ENCODE results near the gene AGAP1. TPM values are rescaled to one million over a fixed set of nuclear protein-coding genes. Genes with fewer than 3 reads are reported as not detected.

AGAP1 gene
- total RNA-seq, 1 experiment from 2014 or later, result 25.8 TPM

DNA sequence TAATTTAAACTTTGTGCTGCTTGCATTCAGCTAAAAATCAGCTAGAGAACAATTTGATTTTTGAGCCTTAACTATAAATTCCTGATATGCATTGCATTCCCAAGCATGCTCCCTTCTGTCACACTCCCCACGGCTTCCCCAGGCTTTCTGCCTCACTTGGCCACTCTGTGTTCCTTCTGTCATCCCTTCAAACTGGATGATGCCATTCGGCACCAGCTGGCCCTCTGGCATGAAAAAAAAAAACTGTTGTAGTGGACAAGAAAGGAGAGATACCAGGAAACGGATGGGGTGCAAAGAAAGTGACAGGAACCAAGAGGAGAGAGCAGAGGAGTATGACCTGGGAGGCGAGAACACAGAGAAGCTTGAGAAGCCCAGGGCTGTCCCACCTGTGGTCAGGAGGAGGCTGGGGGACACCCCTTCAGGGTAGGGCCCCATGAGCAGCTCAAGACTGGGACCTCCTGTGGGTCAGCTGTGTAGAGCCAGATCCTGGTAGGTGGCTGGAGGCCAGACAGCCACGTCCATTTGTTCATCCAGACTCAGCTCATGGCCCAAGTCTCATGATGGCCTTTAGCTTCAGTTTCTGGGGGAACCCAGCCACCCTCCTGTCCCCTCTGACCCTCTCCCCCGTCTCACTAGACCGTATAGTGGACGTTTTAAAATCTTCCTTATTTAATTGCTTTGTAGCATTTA is 462.6 kb downstream of the AGAP1 start:
- Histone ChIP-seq H2AK5ac (ENCODE audit: insufficient read length, low read length) (no peak overlapping the region), H3K4me2 (ENCODE audit: insufficient read depth, insufficient read length, low read length) (no peak overlapping the region), H3K9ac (ENCODE audit: extremely low read depth, insufficient read length, low read length) (no peak overlapping the region), H4K91ac (ENCODE audit: insufficient read length, low read depth, low read length) (no peak overlapping the region), H3K79me2 (ENCODE audit: insufficient read depth, low read length) (no peaks in the 10 kb centered on the region), H3K9me3 (ENCODE audit: control insufficient read depth, low read depth, low read length) (no peaks in the 10 kb centered on the region), H2AFZ (ENCODE audit: low read length) (no peak overlapping the region), H3K4ac (ENCODE audit: low read depth, low read length) (no peak overlapping the region), H4K20me1 (ENCODE audit: control insufficient read depth, insufficient read depth, insufficient read length) (no peaks in the 10 kb centered on the region), H3K23me2 (ENCODE audit: insufficient read length, low read depth, low read length, poor library complexity, severe bottlenecking) (peaks cover 3% of the 10 kb centered on the region), H3K18ac (ENCODE audit: insufficient read length, low read depth, low read length) (no peak overlapping the region), H2BK12ac (ENCODE audit: insufficient read length, low read depth, low read length) (no peak overlapping the region), H3T11ph (ENCODE audit: low read length) (no peak overlapping the region), H3K79me1 (ENCODE audit: insufficient read depth, low read depth, low read length, poor library complexity, severe bottlenecking) (no peaks in the 10 kb centered on the region), H3K23ac (ENCODE audit: insufficient read length, low read depth, low read length) (no peak overlapping the region), H2BK15ac (ENCODE audit: low read depth, low read length) (no peak overlapping the region), H2BK120ac (ENCODE audit: low read depth, low read length, poor library complexity, severe bottlenecking) (no peak overlapping the region), H2BK20ac (ENCODE audit: low read depth, low read length, poor library complexity, severe bottlenecking) (no peak overlapping the region), H3K27ac (ENCODE audit: insufficient read length, low read depth, low read length) (no peak overlapping the region), H3K27me3 (ENCODE audit: insufficient read depth, low read length) (no peaks in the 10 kb centered on the region), H4K8ac (replicated peaks; ENCODE audit: insufficient read length, low read depth, low read length) (no peak overlapping the region), H4K5ac (ENCODE audit: insufficient read length, low read depth, low read length) (no peak overlapping the region), H3K4me1 (ENCODE audit: insufficient read depth, low read length) (peaks cover 3% of the 10 kb centered on the region; the same call in 1 of the 2 replicates), H2BK5ac (ENCODE audit: insufficient read length, low read length) (no peak overlapping the region), H3K56ac (ENCODE audit: insufficient read length, low read depth, low read length) (no peak overlapping the region), H3K14ac (ENCODE audit: insufficient read depth, low read length) (no peak overlapping the region)
- TF ChIP-seq, protein P1, sequence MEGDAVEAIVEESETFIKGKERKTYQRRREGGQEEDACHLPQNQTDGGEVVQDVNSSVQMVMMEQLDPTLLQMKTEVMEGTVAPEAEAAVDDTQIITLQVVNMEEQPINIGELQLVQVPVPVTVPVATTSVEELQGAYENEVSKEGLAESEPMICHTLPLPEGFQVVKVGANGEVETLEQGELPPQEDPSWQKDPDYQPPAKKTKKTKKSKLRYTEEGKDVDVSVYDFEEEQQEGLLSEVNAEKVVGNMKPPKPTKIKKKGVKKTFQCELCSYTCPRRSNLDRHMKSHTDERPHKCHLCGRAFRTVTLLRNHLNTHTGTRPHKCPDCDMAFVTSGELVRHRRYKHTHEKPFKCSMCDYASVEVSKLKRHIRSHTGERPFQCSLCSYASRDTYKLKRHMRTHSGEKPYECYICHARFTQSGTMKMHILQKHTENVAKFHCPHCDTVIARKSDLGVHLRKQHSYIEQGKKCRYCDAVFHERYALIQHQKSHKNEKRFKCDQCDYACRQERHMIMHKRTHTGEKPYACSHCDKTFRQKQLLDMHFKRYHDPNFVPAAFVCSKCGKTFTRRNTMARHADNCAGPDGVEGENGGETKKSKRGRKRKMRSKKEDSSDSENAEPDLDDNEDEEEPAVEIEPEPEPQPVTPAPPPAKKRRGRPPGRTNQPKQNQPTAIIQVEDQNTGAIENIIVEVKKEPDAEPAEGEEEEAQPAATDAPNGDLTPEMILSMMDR (conservative IDR thresholded peaks at IDR 0.05), result no peak
- Mint-ChIP-seq H3K27me3 (ENCODE audit: low read depth) (no peaks in the 10 kb centered on the region), H3K9me3 (no peaks in the 10 kb centered on the region), H3K4me3 (no peak overlapping the region), H3K4me1 (peaks cover 13 to 18% of the 10 kb centered on the region in 2 experiments), H3K36me3 (ENCODE audit: insufficient read depth in 1 of 3, low read depth in 3 of 3) (peaks cover 0 to 2% (median 0%) of the 10 kb centered on the region in 3 experiments; a peak in 2 of 7 replicates), H3K27ac (no peak overlapping the region)
- WGBS (ENCODE audit: extremely low coverage, insufficient read length, low lambda C conversion rate), result no CpG with 5 or more reads among the region's 8 CpGs
- no peak for DNase-seq

All from H9 (cell line).